Measurements from ENCODE around the gene CAMTA1. TPM values are rescaled to one million over a fixed set of nuclear protein-coding genes. Genes with fewer than 3 reads are reported as not detected.

CAMTA1 gene
- total RNA-seq, 1 donor from 2014 or later: 62.9 TPM

- no peak for DNase-seq (ENCODE audit: extremely low spot score in 2 of 2)
- no peak for TF ChIP-seq POLR2AphosphoS5 (IDR thresholded peaks at IDR 0.05; ENCODE audit: insufficient read depth in 1 of 2, low read depth in 1 of 2)
- TF ChIP-seq CTCF (IDR thresholded peaks at IDR 0.05): peak in 2 of 3 experiments; percentile 4 to 30
- Histone ChIP-seq H3K4me3 (no peak overlapping the region), H3K36me3 (no peaks in the 10 kb centered on the region), H3K9me3 (no peaks in the 10 kb centered on the region), H3K27ac (no peak overlapping the region), H3K27me3 (no peaks in the 10 kb centered on the region), H3K4me1 (peaks cover 19% of the 10 kb centered on the region)
- intact Hi-C loops (cut with DNase I): no loop called here
Measured at GRCh38 chr1:6794164-6794563, 8.9 kb downstream of the CAMTA1 start.

DNA sequence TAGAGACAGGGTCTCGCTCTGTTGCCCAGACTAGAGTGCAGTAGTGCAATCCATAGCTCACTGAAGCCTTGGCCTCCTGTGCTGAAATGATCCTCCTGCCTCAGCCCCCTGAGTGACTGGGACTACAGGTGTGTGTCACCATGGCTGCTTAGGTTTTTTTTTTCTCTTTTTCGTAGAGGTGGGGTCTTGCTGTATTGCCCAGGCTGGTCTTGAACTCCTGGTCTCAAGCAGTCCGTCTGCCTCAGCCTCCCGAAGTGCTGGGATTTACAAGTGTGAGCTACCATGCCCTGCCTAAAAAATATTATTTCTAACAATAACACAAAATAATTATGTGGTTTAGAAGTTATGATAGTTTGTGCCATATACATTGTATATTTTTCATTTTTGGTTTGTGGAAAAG lies 9.9 kb downstream of the CAMTA1 start:
- peaks cover 20% of the 10 kb centered on the region for H3K4me1 ChIP-seq
- H3K27ac ChIP-seq: no peak overlapping the region
- intact Hi-C loops (cut with DNase I): no loop called here
- H3K4me3 ChIP-seq: no peak overlapping the region
- TF ChIP-seq POLR2AphosphoS5 (IDR thresholded peaks at IDR 0.05; ENCODE audit: insufficient read depth in 1 of 2, low read depth in 1 of 2) (no peak), CTCF (IDR thresholded peaks at IDR 0.05) (no peak), POLR2A (IDR thresholded peaks at IDR 0.05) (no peak)
- no peaks in the 10 kb centered on the region for H3K36me3 ChIP-seq
- H3K9me3 ChIP-seq: no peaks in the 10 kb centered on the region
- H3K27me3 ChIP-seq: no peaks in the 10 kb centered on the region
- DNase-seq (ENCODE audit: extremely low spot score in 2 of 2): no peak

DNA sequence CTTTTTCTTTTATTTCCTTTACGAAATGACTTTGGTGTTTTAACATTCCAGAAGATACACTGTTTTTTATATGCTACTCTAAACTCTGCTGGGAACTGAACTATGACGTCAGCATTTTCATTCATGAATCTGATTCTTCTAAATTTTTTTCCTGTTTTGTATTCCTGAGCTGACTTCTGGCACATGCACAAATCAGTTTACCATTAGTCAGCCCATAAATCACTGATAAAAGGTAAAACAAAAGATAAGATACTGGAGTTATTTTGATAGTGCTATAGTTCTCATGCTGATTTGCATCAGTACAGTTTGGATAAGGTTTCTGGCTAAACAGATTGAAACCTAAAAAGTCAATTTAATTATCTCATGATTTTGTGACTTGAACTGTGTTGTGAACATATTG lies 10.4 kb downstream of the CAMTA1 start:
- Histone ChIP-seq H3K9me3 (no peaks in the 10 kb centered on the region), H3K36me3 (no peaks in the 10 kb centered on the region), H3K27me3 (no peaks in the 10 kb centered on the region), H3K27ac (no peak overlapping the region), H3K4me3 (no peak overlapping the region), H3K4me1 (peaks cover 22% of the 10 kb centered on the region)
- TF ChIP-seq CTCF (IDR thresholded peaks at IDR 0.05) (no peak), POLR2A (IDR thresholded peaks at IDR 0.05) (no peak), POLR2AphosphoS5 (IDR thresholded peaks at IDR 0.05; ENCODE audit: insufficient read depth in 1 of 2, low read depth in 1 of 2) (no peak)
- no peak for DNase-seq (ENCODE audit: extremely low spot score in 2 of 2)
- intact Hi-C loops (cut with DNase I): no loop called here

- H3K27ac ChIP-seq: no peak overlapping the region
Measured at GRCh38 chr1:6796095-6796494, 10.8 kb downstream of the CAMTA1 start.

DNA sequence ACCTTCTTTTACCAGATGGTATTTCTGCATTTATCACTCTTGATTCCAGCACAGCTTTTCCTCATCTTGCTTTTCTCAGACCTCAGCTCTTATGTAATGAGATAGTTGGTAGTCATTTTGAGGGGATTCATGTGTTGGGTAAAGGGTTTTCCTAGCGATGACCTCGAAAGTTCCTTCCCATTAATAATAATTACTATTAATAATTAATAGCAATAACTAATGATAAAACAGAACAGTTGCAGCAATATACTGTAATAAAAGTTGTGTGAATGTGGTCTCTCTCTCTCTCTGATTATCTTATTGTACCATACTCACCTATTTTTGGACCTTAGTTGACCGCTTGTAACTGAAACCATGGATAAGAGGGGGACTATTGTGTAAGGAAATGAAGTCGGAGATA lies 14.2 kb downstream of the CAMTA1 start:
- no peaks in the 10 kb centered on the region for H3K27me3 ChIP-seq
- TF ChIP-seq POLR2AphosphoS5 (IDR thresholded peaks at IDR 0.05; ENCODE audit: insufficient read depth in 1 of 2, low read depth in 1 of 2) (no peak), POLR2A (IDR thresholded peaks at IDR 0.05) (no peak), CTCF (IDR thresholded peaks at IDR 0.05) (no peak)
- no peak for DNase-seq (ENCODE audit: extremely low spot score in 2 of 2)
- intact Hi-C loops (cut with DNase I): no loop called here
- H3K36me3 ChIP-seq: no peaks in the 10 kb centered on the region
- H3K27ac ChIP-seq: no peak overlapping the region
- peaks cover 38% of the 10 kb centered on the region for H3K4me1 ChIP-seq
- no peak overlapping the region for H3K4me3 ChIP-seq
- no peaks in the 10 kb centered on the region for H3K9me3 ChIP-seq

More at GRCh38 chr1:6796095-6796494, 10.8 kb downstream of the CAMTA1 start:
- H3K4me1 ChIP-seq: peaks cover 27% of the 10 kb centered on the region
- intact Hi-C loops (cut with DNase I): no loop called here
- no peaks in the 10 kb centered on the region for H3K9me3 ChIP-seq
- H3K36me3 ChIP-seq: no peaks in the 10 kb centered on the region
- no peaks in the 10 kb centered on the region for H3K27me3 ChIP-seq
- TF ChIP-seq POLR2A (IDR thresholded peaks at IDR 0.05) (no peak), CTCF (IDR thresholded peaks at IDR 0.05) (no peak), POLR2AphosphoS5 (IDR thresholded peaks at IDR 0.05; ENCODE audit: insufficient read depth in 1 of 2, low read depth in 1 of 2) (no peak)
- H3K4me3 ChIP-seq: no peak overlapping the region
- no peak for DNase-seq (ENCODE audit: extremely low spot score in 2 of 2)
